Measurements from ENCODE around the gene ARSG.

The ARSG gene

GRCh38 chr17:68424861-68425260, 133.6 kb downstream of the ARSG start:
- no peaks in the 10 kb centered on the region for H3F3A ChIP-seq (ENCODE audit: control insufficient read depth, insufficient read depth)
- H3K27ac ChIP-seq (ENCODE audit: low read depth, low read length) = no peak overlapping the region
- TF ChIP-seq EZH2phosphoT487 (IDR thresholded peaks at IDR 0.05; ENCODE audit: borderline replicate concordance, low read length) (no peak), CTCF (IDR thresholded peaks at IDR 0.05; ENCODE audit: low read depth, low read length, poor library complexity, severe bottlenecking) (no peak)

GRCh38 chr17:68425979-68426378, 134.7 kb downstream of the ARSG start:
- no peaks in the 10 kb centered on the region for H3K27me3 ChIP-seq (ENCODE audit: control insufficient read depth, low read length)
- H3K9me2 ChIP-seq (replicated peaks; ENCODE audit: control insufficient read depth, low read length) = no peaks in the 10 kb centered on the region
- no peaks in the 10 kb centered on the region for H3K36me3 ChIP-seq (ENCODE audit: control insufficient read depth, low read length)
- no peaks in the 10 kb centered on the region for H3F3A ChIP-seq (ENCODE audit: control insufficient read depth, insufficient read depth)
- H4K20me1 ChIP-seq (ENCODE audit: control insufficient read depth, insufficient read depth, low read depth, low read length) = no peaks in the 10 kb centered on the region
- no peak overlapping the region for H3K27ac ChIP-seq (ENCODE audit: low read depth, low read length)
- no peak overlapping the region for H3K4me3 ChIP-seq (ENCODE audit: low read length)
- no peaks in the 10 kb centered on the region for H3K79me2 ChIP-seq (ENCODE audit: control insufficient read depth, low read length)
- H3K4me1 ChIP-seq (ENCODE audit: control insufficient read depth, low read length) = no peaks in the 10 kb centered on the region
- H3K9me3 ChIP-seq (ENCODE audit: control insufficient read depth, insufficient read depth, low read length) = no peaks in the 10 kb centered on the region
- no peak overlapping the region for H3K4me2 ChIP-seq (ENCODE audit: low read length)
- TF ChIP-seq EZH2phosphoT487 (IDR thresholded peaks at IDR 0.05; ENCODE audit: borderline replicate concordance, low read length) (no peak), CTCF (IDR thresholded peaks at IDR 0.05; ENCODE audit: low read depth, low read length, poor library complexity, severe bottlenecking) (no peak)

More at GRCh38 chr17:68424861-68425260, 133.6 kb downstream of the ARSG start:
- Histone ChIP-seq H3K36me3 (ENCODE audit: control insufficient read depth, low read length) (no peaks in the 10 kb centered on the region), H4K20me1 (ENCODE audit: control insufficient read depth, insufficient read depth, low read depth, low read length) (no peaks in the 10 kb centered on the region), H3K27me3 (ENCODE audit: control insufficient read depth, low read length) (no peaks in the 10 kb centered on the region), H3K4me1 (ENCODE audit: control insufficient read depth, low read length) (no peaks in the 10 kb centered on the region), H3K79me2 (ENCODE audit: control insufficient read depth, low read length) (no peaks in the 10 kb centered on the region), H3K9me3 (ENCODE audit: control insufficient read depth, insufficient read depth, low read length) (no peaks in the 10 kb centered on the region), H3K4me2 (ENCODE audit: low read length) (no peak overlapping the region), H3K9me2 (replicated peaks; ENCODE audit: control insufficient read depth, low read length) (no peaks in the 10 kb centered on the region), H3K4me3 (ENCODE audit: low read length) (no peak overlapping the region)

GRCh38 chr17:68427575-68427974, 136.3 kb downstream of the ARSG start:
- no peak overlapping the region for H3K27ac ChIP-seq (ENCODE audit: low read depth, low read length)
- H3K9me3 ChIP-seq (ENCODE audit: control insufficient read depth, insufficient read depth, low read length) = no peaks in the 10 kb centered on the region
- H3K9me2 ChIP-seq (replicated peaks; ENCODE audit: control insufficient read depth, low read length) = no peaks in the 10 kb centered on the region
- H4K20me1 ChIP-seq (ENCODE audit: control insufficient read depth, insufficient read depth, low read depth, low read length) = no peaks in the 10 kb centered on the region
- H3K4me3 ChIP-seq (ENCODE audit: low read length) = no peak overlapping the region
- H3K4me2 ChIP-seq (ENCODE audit: low read length) = no peak overlapping the region
- H3K79me2 ChIP-seq (ENCODE audit: control insufficient read depth, low read length) = no peaks in the 10 kb centered on the region
- no peaks in the 10 kb centered on the region for H3F3A ChIP-seq (ENCODE audit: control insufficient read depth, insufficient read depth)
- H3K27me3 ChIP-seq (ENCODE audit: control insufficient read depth, low read length) = no peaks in the 10 kb centered on the region
- H3K4me1 ChIP-seq (ENCODE audit: control insufficient read depth, low read length) = peaks cover 5% of the 10 kb centered on the region; the same call in 1 of the 2 replicates
- H3K36me3 ChIP-seq (ENCODE audit: control insufficient read depth, low read length) = no peaks in the 10 kb centered on the region
- TF ChIP-seq EZH2phosphoT487 (IDR thresholded peaks at IDR 0.05; ENCODE audit: borderline replicate concordance, low read length) = no peak
- TF ChIP-seq CTCF (IDR thresholded peaks at IDR 0.05; ENCODE audit: low read depth, low read length, poor library complexity, severe bottlenecking) = no peak
